Inflammatory macrophage (primary cell): Measurements from ENCODE around the gene NAA20.
A peak's percentile ranks its signal among the peaks of the same experiment; 100 is the strongest.
"Not testable (repeated sequence)": the region's sequence is repeated elsewhere in the genome, so short reads cannot be mapped to it uniquely, and the experiment has no call there.

ENCODE experiments used
- DNase-seq, 2 donors: peaks; one replicate each; pipeline ENCODE4 v3.0.0-alpha.2; 2020 to 2022

The NAA20 gene

DNA sequence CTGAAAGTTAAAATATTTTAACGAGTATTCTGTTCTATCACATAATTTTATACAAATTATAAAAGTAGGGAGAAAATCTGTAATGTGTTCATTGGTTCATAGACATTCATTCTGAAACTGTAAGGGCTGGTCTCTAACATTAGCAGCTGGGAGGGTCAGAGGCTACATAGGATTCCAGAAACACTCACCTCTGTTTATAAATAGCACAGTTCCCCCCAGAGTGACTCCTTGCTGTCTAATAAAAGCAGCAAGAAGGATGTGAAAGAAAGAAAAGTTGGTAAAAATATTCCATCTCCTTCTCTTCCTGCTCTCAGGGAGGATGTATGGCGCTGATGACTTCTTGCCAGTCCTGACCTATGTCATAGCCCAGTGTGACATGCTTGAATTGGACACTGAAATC is 25.3 kb upstream of the NAA20 start:
- DNase-seq, result no peak

DNA sequence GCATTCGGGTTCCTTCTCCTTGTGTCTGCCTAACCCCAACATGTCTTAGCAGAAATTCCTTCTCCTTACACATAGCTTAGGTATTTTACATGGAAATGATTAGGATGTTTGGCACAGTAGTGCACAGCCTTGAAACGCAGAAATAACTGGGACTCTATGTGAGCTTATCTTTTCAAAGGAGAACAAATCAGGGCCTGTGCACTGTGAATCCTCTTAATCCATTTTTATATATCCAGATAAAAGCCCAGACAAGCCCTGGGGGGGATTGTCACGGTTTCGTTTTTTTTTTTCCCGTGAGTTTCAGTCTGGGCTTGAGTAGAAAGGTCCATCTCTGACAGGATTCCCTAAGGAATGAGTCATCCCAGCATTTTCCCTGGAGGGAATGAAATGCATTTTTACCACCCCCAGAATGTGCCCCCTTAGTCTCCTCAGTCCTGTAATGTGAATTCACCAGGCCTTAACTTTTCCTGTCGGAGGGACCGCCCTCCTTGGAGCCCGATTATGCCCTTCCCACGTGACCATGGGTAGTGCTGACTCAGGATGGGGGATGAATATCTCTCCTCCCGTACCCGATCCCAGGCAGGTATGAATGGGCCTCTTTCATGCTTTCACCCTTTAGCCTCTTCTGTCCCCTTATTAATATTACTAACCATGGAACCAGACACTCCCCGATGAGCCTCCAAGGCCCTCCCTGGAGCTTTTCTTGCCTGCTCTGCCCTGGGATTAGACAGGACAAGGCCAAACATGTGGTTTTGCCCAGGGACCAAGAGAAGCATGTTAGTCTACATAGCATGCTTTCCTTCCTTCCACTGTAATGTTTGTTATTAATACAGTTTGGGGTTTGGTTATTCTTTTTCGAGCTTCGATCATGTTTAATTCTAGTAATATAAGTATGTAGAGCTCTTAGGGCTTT is 23.9 kb upstream of the NAA20 start:
- DNase-seq, result no peak

DNA sequence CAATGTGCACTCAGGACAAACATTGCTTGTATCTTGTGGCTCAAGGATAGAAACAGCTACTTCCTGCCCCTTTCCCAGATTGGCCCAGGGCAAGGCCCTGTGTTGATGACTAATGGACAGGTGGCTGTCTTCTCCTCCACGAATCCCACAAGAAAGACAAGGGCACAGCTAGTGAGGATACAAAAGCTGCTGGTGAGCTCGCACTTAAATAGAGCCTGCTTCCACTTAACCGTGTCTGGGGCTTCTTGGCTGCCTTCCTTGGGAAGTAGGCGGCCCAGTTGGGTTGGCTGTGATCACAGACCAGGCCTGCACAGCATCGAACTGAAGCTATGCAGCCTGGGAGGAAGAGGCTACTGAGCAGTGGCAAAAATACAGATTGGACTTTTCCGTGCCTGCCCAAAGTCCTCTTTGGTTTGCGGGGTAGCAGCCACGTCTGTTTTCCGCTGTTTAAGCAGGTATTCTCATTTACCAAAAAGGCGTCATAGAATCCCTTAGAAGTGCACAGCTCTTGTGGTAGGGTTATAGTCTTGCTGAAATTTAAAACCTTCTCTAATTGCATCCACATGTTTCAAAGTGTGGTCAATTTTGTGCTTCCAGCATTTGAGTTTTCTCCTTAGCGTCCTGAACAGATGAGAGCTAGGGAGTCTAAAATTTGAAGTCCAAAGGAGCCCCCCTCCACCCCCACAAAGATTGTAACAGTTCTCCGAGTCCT is 23.0 kb upstream of the NAA20 start:
- DNase-seq, result no peak

DNA sequence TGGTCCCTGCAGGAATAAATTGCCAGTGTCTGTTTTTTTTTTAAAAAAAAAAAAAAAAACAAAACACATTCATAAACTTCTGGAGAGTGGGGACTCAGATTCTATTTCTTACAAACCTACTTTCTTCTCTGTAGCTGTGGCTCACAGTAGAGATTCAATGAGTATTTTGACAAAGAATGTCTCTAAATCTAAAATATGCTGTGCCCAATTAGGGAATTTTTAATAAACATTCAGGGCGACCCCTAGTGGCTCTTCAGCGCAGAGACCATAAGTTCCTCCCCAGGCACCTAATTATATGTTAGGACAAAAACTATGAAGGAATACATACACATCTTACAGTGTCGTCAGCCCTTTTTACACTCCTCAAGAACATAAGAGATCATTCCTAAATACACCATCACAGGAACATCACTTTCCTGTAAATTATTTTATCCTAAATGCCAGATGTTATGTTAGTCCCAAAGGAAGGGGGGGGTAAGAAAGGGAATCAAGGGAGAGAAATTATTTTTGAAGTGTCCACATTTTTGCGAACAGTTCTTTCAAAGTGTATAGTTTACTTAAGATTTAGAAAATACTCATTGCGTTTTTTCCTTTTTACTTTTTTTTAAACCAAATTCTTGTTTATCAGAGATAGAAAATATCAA is 21.8 kb upstream of the NAA20 start:
- DNase-seq, result peak; percentile 62 to 65

DNA sequence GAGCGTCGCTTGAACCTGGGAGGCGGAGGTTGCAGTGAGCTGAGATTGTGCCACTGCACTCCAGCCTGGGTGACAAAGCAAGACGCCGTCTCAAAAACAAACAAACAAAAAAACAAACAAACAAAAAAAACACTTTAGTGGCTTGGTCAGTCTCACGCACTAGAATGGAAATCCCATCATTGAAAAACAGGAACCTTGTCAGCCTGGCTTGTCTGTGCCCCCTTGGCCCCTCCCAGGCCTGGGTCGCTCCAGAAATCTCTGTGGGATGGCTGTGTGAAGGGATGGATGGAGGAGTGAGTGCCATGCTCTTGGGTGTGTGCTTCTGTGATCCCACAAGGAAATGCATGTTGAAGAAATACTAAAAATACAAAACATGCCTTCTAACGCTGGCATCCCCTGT is 20.9 kb upstream of the NAA20 start:
- no peak for DNase-seq

DNA sequence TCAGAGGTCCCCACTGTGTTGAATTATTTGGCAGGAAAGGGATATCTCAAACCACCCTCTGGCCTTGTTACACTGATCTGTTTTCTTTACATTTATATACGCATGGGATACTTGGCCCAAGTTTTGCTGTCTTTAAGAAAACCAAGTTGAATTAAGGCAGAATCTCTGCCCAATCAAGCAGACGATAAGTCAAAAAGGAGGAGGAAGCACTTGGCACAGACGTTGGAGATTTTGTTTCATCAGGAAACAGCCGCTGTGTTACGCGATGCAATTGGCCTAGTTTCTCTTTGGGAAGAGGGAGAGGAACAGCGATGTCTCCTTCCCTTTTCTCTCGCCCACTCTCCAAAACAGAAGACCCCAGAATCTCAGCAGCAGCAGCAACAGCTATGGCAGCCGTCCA is 20.2 kb upstream of the NAA20 start:
- DNase-seq, result peak; percentile 60 to 74

DNA sequence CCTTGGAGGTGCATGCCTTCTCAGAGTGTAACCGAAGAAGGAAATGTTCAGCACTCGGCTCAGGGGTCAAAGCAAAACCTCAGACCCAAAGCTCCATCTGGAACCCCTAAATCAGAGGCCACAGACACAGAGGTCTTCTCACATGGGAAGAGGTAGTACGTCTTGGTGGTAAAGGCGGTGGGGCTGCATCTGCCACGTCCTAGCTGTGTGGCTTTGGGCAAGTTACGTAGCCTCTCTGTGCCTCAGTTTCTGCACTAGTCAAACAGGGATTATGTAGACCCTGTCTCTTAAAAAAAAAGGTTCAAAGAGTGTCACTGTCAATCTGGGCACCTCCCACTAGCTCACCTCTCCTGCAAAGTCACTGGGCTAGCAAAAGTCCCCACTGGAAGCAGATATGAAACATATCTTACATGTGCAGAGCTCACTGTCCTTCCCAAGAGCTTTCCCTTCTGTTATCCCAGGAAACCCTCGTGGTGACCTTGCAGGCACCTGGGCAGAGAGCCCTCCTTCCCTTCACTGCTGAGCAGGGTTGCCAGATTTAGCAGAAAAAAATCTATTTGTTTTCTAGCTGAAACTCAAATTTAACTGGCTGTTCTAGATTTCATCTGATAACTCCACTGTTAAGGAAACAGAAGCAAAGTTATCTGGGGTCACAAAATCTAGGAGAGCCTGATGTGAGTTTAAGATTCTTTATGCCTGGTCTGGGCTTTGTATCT is 18.0 kb upstream of the NAA20 start:
- no peak for DNase-seq

DNA sequence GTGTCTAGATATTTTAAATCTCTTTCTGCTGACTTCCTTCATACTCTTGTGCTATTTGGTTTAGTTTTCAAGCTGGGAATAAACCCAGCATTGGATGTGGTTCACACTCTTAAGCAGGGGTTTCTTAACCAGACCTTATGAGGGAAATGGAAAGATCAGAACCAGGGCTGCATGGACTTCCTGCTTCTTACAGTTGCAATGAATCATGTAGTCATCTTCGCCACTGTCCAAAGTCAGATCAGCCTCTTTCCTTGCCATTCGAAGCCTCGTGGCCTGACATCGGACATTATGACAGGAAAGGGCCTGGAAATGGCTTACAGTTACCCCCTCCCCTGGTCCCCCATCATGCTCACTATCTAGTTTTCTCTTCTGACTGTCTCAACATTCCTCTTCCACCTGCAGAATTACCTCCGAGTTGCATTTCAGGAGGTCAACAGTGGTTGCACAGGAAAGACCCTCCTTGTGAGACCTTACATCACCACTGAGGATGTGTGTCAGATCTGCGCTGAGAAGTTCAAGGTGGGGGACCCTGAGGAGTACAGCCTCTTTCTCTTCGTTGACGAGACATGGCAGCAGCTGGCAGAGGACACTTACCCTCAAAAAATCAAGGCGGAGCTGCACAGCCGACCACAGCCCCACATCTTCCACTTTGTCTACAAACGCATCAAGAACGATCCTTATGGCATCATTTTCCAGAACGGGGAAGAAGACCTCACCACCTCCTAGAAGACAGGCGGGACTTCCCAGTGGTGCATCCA is 16.8 kb upstream of the NAA20 start:
- peak; percentile 84 to 89 for DNase-seq

DNA sequence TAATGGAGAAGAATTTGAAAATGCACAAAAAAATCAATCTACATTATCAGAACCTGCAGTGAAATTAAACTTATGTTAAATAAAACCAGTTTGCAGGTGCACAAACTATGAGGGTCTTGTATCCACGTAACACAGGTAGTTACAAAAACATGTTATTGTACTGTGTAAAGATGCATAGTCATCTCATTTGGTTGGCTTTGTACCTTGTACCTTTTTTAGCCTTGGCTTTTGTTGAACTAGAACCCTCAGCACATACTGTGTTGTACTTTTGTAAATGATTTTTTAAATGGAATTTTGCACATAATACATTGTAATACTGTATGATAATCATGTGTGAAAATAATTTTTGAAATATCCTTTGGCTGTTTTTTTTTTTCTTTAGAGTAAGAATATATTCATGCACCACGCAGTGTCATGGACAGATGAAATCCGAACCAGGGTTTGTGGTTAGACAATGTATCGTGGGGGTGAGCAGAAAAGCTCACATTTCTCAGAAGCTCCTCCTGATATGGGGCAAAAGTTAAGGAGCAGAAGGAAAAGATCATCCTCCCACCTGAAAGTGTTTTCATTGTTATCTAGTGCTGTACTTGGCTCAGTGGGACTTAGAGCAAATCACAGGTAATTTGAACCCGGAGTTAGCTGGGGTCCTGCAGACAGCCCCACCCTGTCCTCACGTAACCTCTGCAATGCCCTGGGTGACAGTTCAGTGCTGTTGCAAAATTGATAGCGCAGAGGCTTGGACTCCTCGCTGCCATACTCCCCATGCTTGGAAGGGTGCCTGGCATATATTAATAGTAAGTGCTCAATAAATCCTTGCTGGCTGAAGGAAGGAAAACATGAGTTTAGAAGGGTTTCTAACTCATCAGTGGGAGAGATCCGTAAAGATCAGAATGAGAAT is 14.8 kb upstream of the NAA20 start:
- DNase-seq, result peak; percentile 79 to 84

DNA sequence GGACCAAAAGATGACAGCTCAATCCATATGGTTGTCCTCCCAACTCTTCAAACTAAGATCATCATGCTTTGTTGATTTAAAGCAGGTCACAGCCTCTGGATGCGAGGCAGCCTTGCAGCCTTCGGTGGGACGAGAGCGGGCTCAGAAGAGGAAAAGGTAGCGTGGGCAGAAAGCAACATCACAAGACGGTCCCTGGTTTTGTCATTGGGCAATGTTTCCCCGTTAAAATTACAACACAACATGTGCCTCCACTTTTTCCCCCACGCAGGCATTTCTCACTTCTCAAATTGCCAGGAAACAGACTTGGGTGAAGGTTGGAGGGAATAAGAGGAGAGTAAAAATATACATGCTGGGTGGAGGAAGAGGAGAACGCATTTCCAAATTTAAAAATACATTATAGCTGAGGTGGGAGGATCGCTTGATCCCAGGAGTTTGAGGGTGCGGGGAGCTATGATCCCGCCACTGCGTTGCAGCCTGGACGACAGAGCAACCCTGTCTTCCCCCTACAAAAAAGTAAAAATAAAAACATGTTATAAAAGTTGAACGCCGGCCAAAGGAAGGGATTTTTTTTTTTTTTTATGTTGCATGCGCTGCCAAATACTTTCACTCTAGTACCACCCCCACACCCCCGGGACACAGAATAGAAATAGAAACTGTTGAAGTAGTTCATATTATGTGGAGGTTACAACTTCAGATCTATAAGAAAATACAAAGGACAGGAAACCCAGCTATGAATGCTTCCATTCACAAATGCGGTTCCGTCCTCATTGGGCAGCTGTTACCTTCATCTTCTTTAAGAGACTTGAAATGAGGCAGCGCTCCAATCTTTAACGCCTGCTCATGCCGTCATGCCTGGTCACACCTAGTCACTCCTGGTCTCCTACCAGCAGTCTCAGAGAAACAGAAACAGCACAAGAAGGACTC is 13.9 kb upstream of the NAA20 start:
- peak; percentile 97 to 98 for DNase-seq

DNA sequence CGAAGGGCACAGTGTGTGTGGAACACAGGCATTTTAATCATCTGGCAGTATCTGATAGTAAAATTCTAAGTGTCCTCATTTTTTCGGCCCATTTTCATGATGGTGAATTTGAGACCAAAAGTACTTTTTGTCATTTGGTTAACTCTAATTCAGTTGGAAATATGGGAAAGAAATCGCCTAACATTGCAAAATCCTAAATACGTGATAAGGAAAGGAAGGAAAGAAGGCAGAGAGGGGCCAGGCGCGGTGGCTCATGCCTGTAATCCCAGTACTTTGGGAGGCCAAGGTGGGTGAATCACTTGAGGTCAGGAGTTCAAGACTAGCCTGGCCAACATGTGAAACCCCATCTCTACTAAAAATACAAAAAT is 13.2 kb upstream of the NAA20 start:
- DNase-seq, result not testable (repeated sequence)

DNA sequence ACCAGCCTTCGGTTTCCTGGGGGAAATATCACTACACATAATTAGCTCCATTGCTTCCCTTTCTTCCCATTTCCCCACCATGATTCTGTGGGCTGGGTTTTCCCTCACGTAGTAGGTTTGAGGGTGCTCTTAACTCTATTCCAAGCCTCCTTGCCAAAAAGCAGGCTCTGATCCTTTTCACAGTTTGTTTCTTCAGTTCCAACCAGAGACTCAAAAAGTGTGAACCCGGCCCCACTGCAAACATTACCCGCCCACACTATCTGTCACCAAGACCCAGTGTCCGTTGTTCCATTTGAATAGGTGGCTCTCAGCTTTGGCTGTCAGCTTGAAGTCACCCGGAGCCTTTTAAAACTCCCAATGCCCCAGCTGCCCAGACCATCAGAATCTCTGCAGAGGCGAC is 11.8 kb upstream of the NAA20 start:
- no peak for DNase-seq

DNA sequence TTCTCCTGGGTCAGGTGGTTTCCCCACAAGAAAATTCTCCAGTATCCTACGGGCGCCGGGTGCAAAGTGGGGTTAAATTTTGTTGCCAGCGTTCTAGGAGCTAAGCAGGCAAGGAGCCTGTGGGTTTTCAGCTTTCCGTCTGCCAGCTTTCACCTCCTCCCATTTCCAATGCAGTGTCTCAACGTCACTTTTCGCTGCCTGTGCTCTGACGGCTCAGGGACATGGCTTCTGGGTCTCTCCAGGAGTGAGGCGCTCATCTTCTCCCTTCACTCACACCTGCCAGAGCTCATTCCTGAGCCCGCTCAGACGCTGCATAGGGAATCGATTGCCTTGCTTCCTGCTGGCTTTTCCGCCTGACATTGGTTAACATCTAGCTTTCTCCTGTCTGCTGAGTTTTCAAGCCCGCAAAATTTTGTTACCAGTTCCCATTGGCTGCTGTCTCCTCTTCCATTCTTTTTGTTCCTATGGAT is 7.3 kb upstream of the NAA20 start:
- no peak for DNase-seq

DNA sequence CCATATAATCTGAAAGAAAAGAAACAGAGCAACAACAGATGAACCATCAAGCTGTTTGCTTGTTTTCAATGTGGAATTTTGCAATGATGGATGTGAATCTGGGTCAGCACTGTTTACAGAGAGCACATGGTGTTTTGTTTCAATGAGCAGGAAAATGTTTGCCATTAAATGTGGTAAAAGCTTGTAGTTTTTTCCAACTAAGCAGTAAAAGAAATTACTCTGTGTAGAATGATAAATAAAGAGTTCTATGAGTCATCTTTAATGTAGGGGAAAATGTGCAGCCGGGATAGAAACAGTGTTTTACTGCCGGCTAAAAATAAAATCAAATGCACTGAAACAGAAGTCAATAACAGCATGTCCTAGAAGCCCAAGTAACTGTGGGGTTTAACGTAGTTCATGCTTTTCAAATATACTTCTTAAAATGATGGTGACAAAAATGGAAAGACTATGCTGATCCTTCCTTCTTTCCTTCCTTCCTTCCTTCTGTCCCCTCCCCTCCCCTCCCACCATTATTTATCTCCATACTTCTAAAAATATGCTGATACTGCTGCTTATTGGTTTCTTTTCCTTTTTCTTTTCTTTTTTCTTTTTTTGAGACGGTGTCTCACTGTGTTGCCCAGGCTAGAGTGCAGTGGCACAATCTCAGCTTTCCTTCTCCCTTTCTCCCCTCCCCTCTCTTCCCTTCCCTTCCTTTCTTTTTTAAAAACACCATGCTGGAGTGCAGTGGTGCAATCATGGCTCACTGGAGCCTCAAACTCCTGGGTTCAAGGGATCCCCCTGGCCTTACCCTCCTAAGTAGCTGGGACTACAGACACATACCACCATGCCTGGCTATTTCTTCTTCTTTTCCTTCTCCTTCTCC is 6.3 kb upstream of the NAA20 start:
- no peak for DNase-seq

DNA sequence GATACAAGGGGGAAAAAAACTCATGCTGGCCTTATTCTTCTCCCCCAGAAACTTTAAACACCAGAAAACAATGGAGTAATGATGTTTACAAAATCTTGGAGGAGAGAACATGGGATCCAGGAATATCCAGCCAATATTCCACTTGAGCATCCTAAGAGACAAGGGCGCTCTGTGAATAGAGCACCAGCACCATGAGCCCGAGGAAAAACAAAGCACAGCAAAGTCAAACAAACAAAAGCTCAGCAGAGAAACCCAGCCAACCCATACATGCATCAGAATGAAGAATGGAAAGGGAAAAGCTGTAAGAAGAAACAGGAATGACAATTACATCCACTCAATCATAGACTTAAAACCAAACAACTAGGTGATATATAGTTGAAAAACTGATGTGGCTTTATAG is 4.6 kb upstream of the NAA20 start:
- DNase-seq, result no peak

DNA sequence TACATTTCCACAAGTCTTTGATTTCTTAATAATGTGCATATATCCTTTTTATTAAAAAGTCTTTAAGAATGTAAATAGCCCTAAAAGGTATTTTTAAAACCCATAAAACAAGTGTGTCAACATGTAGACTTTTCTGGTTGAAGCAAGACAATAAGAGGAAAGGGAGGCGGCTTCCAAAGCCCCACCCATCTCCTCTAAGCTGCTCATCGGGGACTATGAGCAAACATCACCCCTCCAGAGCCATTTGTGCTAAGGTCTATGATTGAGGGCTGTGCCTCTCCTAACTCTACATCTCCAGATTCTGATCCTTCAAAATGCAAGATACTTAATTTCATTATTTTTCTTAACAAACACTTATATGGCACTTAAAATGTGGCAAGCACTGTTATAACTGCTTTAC is 2.5 kb upstream of the NAA20 start:
- DNase-seq, result peak; percentile 48 to 56

DNA sequence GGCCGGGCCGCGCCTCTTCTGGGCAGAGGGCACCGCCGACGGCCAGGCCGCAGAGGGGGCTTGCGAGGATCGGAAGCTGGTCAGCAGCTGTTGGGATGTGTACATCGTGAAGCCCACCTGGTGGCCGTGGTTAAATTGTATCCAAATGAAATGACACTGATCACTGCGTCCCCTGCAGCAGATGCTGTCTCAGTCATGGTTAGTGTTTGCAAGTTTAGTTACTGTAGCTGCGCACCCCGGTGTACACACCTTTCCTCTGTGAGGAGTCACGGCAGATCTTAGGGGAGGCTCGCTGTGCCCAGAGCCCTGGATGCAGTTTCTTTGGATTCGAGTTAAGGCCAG is 653 bp downstream of the NAA20 start:
- no peak for DNase-seq

DNA sequence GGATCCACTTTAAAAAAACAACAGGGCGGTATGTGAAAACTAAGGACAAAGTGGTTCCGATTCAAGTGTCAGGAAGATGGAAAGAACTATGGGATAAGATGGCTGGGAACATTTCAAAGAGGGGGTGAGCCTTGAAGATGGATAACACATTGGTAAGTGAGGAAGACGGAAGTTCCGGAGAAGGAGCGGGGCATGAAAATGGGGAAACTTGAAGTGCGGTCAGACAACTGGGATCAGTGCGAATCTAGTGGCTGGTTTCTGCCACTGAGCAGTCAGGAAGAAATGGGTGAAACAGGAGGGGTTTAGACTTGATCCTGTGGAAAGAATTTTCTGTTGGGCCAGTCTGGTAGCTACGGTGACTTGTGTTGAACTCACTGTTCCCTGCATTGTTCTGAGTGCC is 1.2 kb downstream of the NAA20 start:
- no peak for DNase-seq

DNA sequence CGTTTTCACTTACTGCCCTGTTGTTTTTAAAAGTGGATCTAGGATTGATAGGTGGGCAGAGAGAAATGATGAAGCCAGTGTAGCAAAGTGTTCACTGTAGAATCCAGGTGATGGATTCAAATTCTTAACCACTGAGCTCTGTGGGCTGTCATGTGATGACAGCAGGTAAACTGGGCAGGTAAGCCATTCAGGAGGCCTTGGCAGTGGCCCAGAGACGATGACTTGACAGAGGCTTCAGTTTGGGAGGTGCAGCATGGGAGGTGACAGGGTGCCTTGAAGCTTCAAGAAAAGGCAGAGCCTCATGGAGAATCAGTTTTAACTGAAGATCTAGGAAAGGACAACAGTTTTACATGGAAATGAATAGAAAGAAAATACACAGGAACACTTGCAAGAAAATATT is 2.0 kb downstream of the NAA20 start:
- no peak for DNase-seq
